Measurements from ENCODE around the gene COG8. TPM values are rescaled to one million over a fixed set of nuclear protein-coding genes. Genes with fewer than 3 reads are reported as not detected.

The COG8 gene
- total and polyA plus RNA-seq, 9 of the 15 experiments (the other 6 are each of a cell fraction or from before 2014, with no cell fraction given), result 3.7 to 42.6 (median 30.1) TPM

- TF ChIP-seq CLOCK (CRISPR knock-in tag; IDR thresholded peaks at IDR 0.05; ENCODE audit: borderline replicate concordance) (no peak), TAF1 (IDR thresholded peaks at IDR 0.05; ENCODE audit: control insufficient read depth, extremely low read depth, insufficient read depth, low read length, severe bottlenecking) (no peak), SIN3A (IDR thresholded peaks at IDR 0.05; ENCODE audit: borderline replicate concordance in 2 of 2, control insufficient read depth in 1 of 2, low read depth in 2 of 2, low read length in 2 of 2) (peak in 1 of 2 experiments; percentile 67; a peak in 2 of 4 replicates), CBX3 (IDR thresholded peaks at IDR 0.05; ENCODE audit: borderline replicate concordance in 1 of 2, low read length in 2 of 2) (peak in 1 of 2 experiments; percentile 51; a peak in 1 of 3 replicates), RBM15 (IDR thresholded peaks at IDR 0.05; ENCODE audit: insufficient read depth, low read length) (no peak), ZNF282 (CRISPR knock-in tag; IDR thresholded peaks at IDR 0.05) (no peak), ZNF133 (CRISPR knock-in tag; IDR thresholded peaks at IDR 0.05) (no peak), ZNF24 (IDR thresholded peaks at IDR 0.05) (peak; percentile 82), RFX5 (IDR thresholded peaks at IDR 0.05; ENCODE audit: low read depth, low read length) (no peak), BRF1 (IDR thresholded peaks at IDR 0.05; ENCODE audit: borderline replicate concordance, extremely low read depth, insufficient read length) (no peak), DACH1 (IDR thresholded peaks at IDR 0.05; ENCODE audit: partially characterized antibody) (no peak), RBBP5 (IDR thresholded peaks at IDR 0.05; ENCODE audit: borderline replicate concordance, insufficient read depth, low read length, poor library complexity, severe bottlenecking) (peak; percentile 63), E4F1 (CRISPR knock-in tag; IDR thresholded peaks at IDR 0.05; ENCODE audit: borderline replicate concordance) (no peak), ZNF121 (CRISPR knock-in tag; conservative IDR thresholded peaks at IDR 0.05) (no peak), ARID2 (IDR thresholded peaks at IDR 0.05) (no peak), XRCC4 (IDR thresholded peaks at IDR 0.05; ENCODE audit: extremely low read depth, insufficient read depth, insufficient read length) (no peak), ZNF445 (CRISPR knock-in tag; IDR thresholded peaks at IDR 0.05; ENCODE audit: low read depth) (no peak), ZBTB7A (IDR thresholded peaks at IDR 0.05; ENCODE audit: borderline replicate concordance, control insufficient read depth, low read depth, low read length) (peak; percentile 24; the same call in 1 of the 2 replicates), PURB (CRISPR knock-in tag; IDR thresholded peaks at IDR 0.05; ENCODE audit: low read depth) (no peak), ZNF124 (CRISPR knock-in tag; IDR thresholded peaks at IDR 0.05) (no peak), TAF9B (IDR thresholded peaks at IDR 0.05; ENCODE audit: partially characterized antibody) (no peak), SPI1 (IDR thresholded peaks at IDR 0.05; ENCODE audit: borderline replicate concordance, low read depth, low read length) (peak; percentile 59; the same call in 1 of the 2 replicates), NFE2L1 (tag; IDR thresholded peaks at IDR 0.05; ENCODE audit: borderline replicate concordance, low read depth) (no peak)
Measured at GRCh38 chr16:69311533-69312387, 27.6 kb downstream of the COG8 start (continued).

Measured in K562 (cell line).